GM12892 (cell line): ENCODE data around the gene NME5.

Experiments
- POLR2A ChIP-seq: IDR thresholded peaks from 2 replicates; pipeline ENCODE4 v1.6.1; 2011; ENCODE audit warnings: low read depth, low read length, control low read depth
- POLR2AphosphoS5 ChIP-seq: IDR thresholded peaks from 2 replicates; pipeline ENCODE4 v1.6.1; 2011; ENCODE audit warnings: low read depth, low read length, control low read depth
- TAF1 ChIP-seq: IDR thresholded peaks from 2 replicates; pipeline ENCODE4 v1.6.1; 2011; ENCODE audit warnings: low read depth, mild to moderate bottlenecking, control low read depth, low read length, borderline replicate concordance

- no peak for TF ChIP-seq TAF1
- no peak for TF ChIP-seq POLR2AphosphoS5
- TF ChIP-seq POLR2A, result no peak
Observed at GRCh38 chr5:138091685-138092084, 47.5 kb downstream of the NME5 start.
